Mesenchymal stem cell (in vitro differentiated cells and primary cell): ENCODE data around the gene SIRT6. TPM values are rescaled to one million over a fixed set of nuclear protein-coding genes. Genes with fewer than 3 reads are reported as not detected.
"Not testable (repeated sequence)": the region's sequence is repeated elsewhere in the genome, so short reads cannot be mapped to it uniquely, and the experiment has no call there.

ENCODE experiments used
- DNase-seq: peaks from one replicate; pipeline ENCODE4 v3.0.0-alpha.2; 2013
- H2AFZ ChIP-seq: one replicate; pipeline ENCODE4 v1.6.1; 2013; ENCODE audit warnings: low read depth, mild to moderate bottlenecking, control low read depth, inconsistent platforms, low read length, moderate library complexity
- H2AK5ac ChIP-seq: 2 replicates; pipeline ENCODE4 v1.6.1; 2013; ENCODE audit warnings: low read length, moderate library complexity, mild to moderate bottlenecking, inconsistent platforms; ENCODE audit not compliant: severe bottlenecking
- H2BK120ac ChIP-seq: one replicate; pipeline ENCODE4 v1.6.1; 2013; ENCODE audit warnings: low read depth, mild to moderate bottlenecking, inconsistent platforms, low read length, moderate library complexity
- H2BK12ac ChIP-seq, 2 experiments: one replicate each; pipeline ENCODE4 v1.6.1; 2013; ENCODE audit warnings: inconsistent platforms in 2 of 2, low read length in 2 of 2, mild to moderate bottlenecking in 2 of 2, moderate library complexity in 2 of 2, control low read depth in 1 of 2
- H2BK15ac ChIP-seq: one replicate; pipeline ENCODE4 v1.6.1; 2013; ENCODE audit warnings: mild to moderate bottlenecking, low read depth, inconsistent platforms; ENCODE audit not compliant: poor library complexity, severe bottlenecking
- H2BK5ac ChIP-seq: 2 replicates; pipeline ENCODE4 v1.6.1; 2013; ENCODE audit warnings: low read depth, mild to moderate bottlenecking, low read length, control low read depth, inconsistent platforms; ENCODE audit not compliant: poor library complexity, severe bottlenecking
- H3K14ac ChIP-seq, 2 experiments: one replicate each; pipeline ENCODE4 v1.6.1; 2013; ENCODE audit warnings: inconsistent platforms in 2 of 2, low read length in 2 of 2, control low read depth in 1 of 2, mild to moderate bottlenecking in 1 of 2, moderate library complexity in 1 of 2
- H3K18ac ChIP-seq, 2 experiments: one replicate each; pipeline ENCODE4 v1.6.1; 2013; ENCODE audit warnings: inconsistent platforms in 2 of 2, low read length in 2 of 2, control low read depth in 1 of 2, low read depth in 1 of 2, mild to moderate bottlenecking in 1 of 2
- H3K23ac ChIP-seq, 2 experiments: one replicate each; pipeline ENCODE4 v1.6.1; 2013; ENCODE audit warnings: inconsistent platforms in 2 of 2, low read length in 2 of 2, mild to moderate bottlenecking in 2 of 2, moderate library complexity in 2 of 2, control low read depth in 1 of 2
- H3K27ac ChIP-seq: 2 replicates; pipeline ENCODE4 v1.5.1; 2013; ENCODE audit warnings: mild to moderate bottlenecking, moderate library complexity, low read length, control low read depth, inconsistent platforms; ENCODE audit not compliant: poor library complexity, severe bottlenecking
- H3K27me3 ChIP-seq, 2 experiments: 2 replicates each; pipeline versions ENCODE4 v1.6.1 to v1.7.0; 2013; ENCODE audit warnings: low read length in 2 of 2, mild to moderate bottlenecking in 2 of 2, moderate library complexity in 2 of 2, control low read depth in 1 of 2, inconsistent platforms in 1 of 2; ENCODE audit not compliant: control insufficient read depth in 1 of 2, insufficient read depth in 1 of 2
- H3K36me3 ChIP-seq, 2 experiments: 2 replicates each; pipeline versions ENCODE4 v1.6.1 to v1.7.0; 2013; ENCODE audit warnings: low read length in 2 of 2, control low read depth in 1 of 2, inconsistent platforms in 1 of 2, low read depth in 1 of 2, mild to moderate bottlenecking in 1 of 2; ENCODE audit not compliant: insufficient read depth in 2 of 2, control insufficient read depth in 1 of 2
- H3K4ac ChIP-seq, 2 experiments: one replicate each; pipeline ENCODE4 v1.6.1; 2013; ENCODE audit warnings: inconsistent platforms in 2 of 2, low read length in 2 of 2, mild to moderate bottlenecking in 2 of 2, moderate library complexity in 2 of 2, control low read depth in 1 of 2, low read depth in 1 of 2
- H3K4me1 ChIP-seq: 2 replicates; pipeline ENCODE4 v1.6.1; 2013; ENCODE audit warnings: low read depth, low read length, control low read depth; ENCODE audit not compliant: control insufficient read depth, insufficient read depth
- H3K4me2 ChIP-seq: 2 replicates; pipeline ENCODE4 v1.6.1; 2013; ENCODE audit warnings: low read length, mild to moderate bottlenecking, inconsistent platforms; ENCODE audit not compliant: poor library complexity, severe bottlenecking
- H3K4me3 ChIP-seq, 2 experiments: 2 replicates each; pipeline versions ENCODE4 v1.5.1 to v1.7.0; 2013; ENCODE audit warnings: low read length in 2 of 2, mild to moderate bottlenecking in 2 of 2, control low read depth in 1 of 2, low read depth in 1 of 2; ENCODE audit not compliant: insufficient read depth in 1 of 2
- H3K79me1 ChIP-seq: replicated peaks from 2 replicates; pipeline ENCODE4 v1.6.1; 2013; ENCODE audit warnings: mild to moderate bottlenecking, control low read depth, low read length, inconsistent platforms; ENCODE audit not compliant: poor library complexity, severe bottlenecking
- H3K9ac ChIP-seq: 2 replicates; pipeline ENCODE4 v1.7.0; 2013; ENCODE audit warnings: mild to moderate bottlenecking, low read length, moderate library complexity
- H3K9me3 ChIP-seq: 2 replicates; pipeline ENCODE4 v1.7.0; 2013; ENCODE audit warnings: mild to moderate bottlenecking, low read length; ENCODE audit not compliant: control insufficient read depth
- H4K8ac ChIP-seq: one replicate; pipeline ENCODE4 v1.6.1; 2013; ENCODE audit warnings: inconsistent platforms, mild to moderate bottlenecking, low read length, moderate library complexity
- H4K91ac ChIP-seq: one replicate; pipeline ENCODE4 v1.6.1; 2013; ENCODE audit warnings: mild to moderate bottlenecking, low read length, inconsistent platforms
- WGBS: methylation state at CpG from one replicate; pipeline ENCODE4 v1.1.7; 2013; ENCODE audit warnings: mixed read lengths; 5-methylcytosine and 5-hydroxymethylcytosine counted together
- polyA plus RNA-seq, 2 experiments: library from polyadenylated mRNA; stranded (reverse); fragments of 200-250 nt; gene quantifications; one replicate each; pipeline ENCODE4 v1.2.3, GENCODE V29; 2013

Gene SIRT6
- polyA plus RNA-seq (2013, experiment 1 of 2) = 16.5 TPM
- polyA plus RNA-seq (2013, experiment 2 of 2) = 16.2 TPM

- Histone ChIP-seq H3K9me3 (no peaks in the 10 kb centered on the region), H3K14ac (peak within 1 kb of the TSS in 1 of 2 experiments; percentile 14), H2BK15ac (peak within 1 kb of the TSS; percentile 44), H2BK120ac (peak within 1 kb of the TSS; percentile 39), H3K79me1 (peaks cover 23% of the 10 kb centered on the region), H3K27ac (peak within 1 kb of the TSS; percentile 19), H2AFZ (peak within 1 kb of the TSS; percentile 33), H3K36me3 (peaks cover 28 to 30% of the 10 kb centered on the region in 2 experiments), H2AK5ac (no peak within 1 kb of the TSS), H3K23ac (no peak within 1 kb of the TSS), H3K4me1 (peaks cover 21% of the 10 kb centered on the region), H3K4me3 (peak within 1 kb of the TSS; percentile 78 to 100), H3K4me2 (peak within 1 kb of the TSS; percentile 90), H3K27me3 (no peaks in the 10 kb centered on the region), H3K9ac (peak within 1 kb of the TSS; percentile 97), H3K4ac (peak within 1 kb of the TSS; percentile 66 to 93), H2BK12ac (peak within 1 kb of the TSS in 1 of 2 experiments; percentile 61), H3K18ac (peak within 1 kb of the TSS; percentile 67 to 89), H4K8ac (peak within 1 kb of the TSS; percentile 93), H2BK5ac (no peak within 1 kb of the TSS), H4K91ac (peak within 1 kb of the TSS; percentile 93)
- WGBS = under 1% methylated on average over 58 of the region's 58 CpGs
- DNase-seq = peak; percentile 96
Observed at GRCh38 chr19:4182084-4182810, at the start of gene SIRT6, which contains the start of gene ANKRD24. Gene SIRT6, minus strand, starts transcription at chr19:4182563. Its CDS starts 24 bp downstream, at chr19:4182539. Gene ANKRD24, plus strand, starts transcription at chr19:4182689. Its CDS starts 3,737 bp downstream, at chr19:4186426.

- not testable (repeated sequence) for H3K23ac ChIP-seq, H2BK5ac ChIP-seq, H3K4me3 ChIP-seq, H3K14ac ChIP-seq, H4K91ac ChIP-seq, H2BK12ac ChIP-seq, H3K9ac ChIP-seq, H2BK15ac ChIP-seq, H3K4ac ChIP-seq, H4K8ac ChIP-seq, H3K27ac ChIP-seq, H3K79me1 ChIP-seq, H2BK120ac ChIP-seq, H2AK5ac ChIP-seq, H2AFZ ChIP-seq, H3K9me3 ChIP-seq, H3K4me2 ChIP-seq, DNase-seq, H3K18ac ChIP-seq
- Histone ChIP-seq H3K36me3 (peaks cover 0 to 10% of the 10 kb centered on the region in 2 experiments), H3K4me1 (peaks cover 13% of the 10 kb centered on the region), H3K27me3 (peaks cover 0 to 53% of the 10 kb centered on the region in 2 experiments)
- 85% methylated on average over 5 of the region's 5 CpGs for WGBS
Observed at GRCh38 chr19:4232139-4232538, 49.8 kb upstream of the SIRT6 start.

GRCh38 chr19:4231521-4231920 lies 49.2 kb upstream of the SIRT6 start:
- H3K79me1 ChIP-seq, H3K9me3 ChIP-seq, H3K14ac ChIP-seq, H3K23ac ChIP-seq, H2AK5ac ChIP-seq, H3K9ac ChIP-seq, H3K4me2 ChIP-seq, DNase-seq, H2BK12ac ChIP-seq, H3K4me3 ChIP-seq, H3K36me3 ChIP-seq, H4K91ac ChIP-seq, H3K4ac ChIP-seq, H4K8ac ChIP-seq, H2AFZ ChIP-seq, H2BK5ac ChIP-seq, H2BK15ac ChIP-seq, H3K27ac ChIP-seq, H2BK120ac ChIP-seq, H3K18ac ChIP-seq: not testable (repeated sequence)
- Histone ChIP-seq H3K4me1 (peaks cover 13% of the 10 kb centered on the region), H3K27me3 (peaks cover 0 to 49% of the 10 kb centered on the region in 2 experiments)
- WGBS = 94% methylated on average over 5 of the region's 6 CpGs

- H3K27me3 ChIP-seq = peaks cover 0 to 51% of the 10 kb centered on the region in 2 experiments
- not testable (repeated sequence) for DNase-seq, H3K4me2 ChIP-seq, H3K27ac ChIP-seq, H2AFZ ChIP-seq, H2BK5ac ChIP-seq, H3K4ac ChIP-seq, H3K14ac ChIP-seq, H3K79me1 ChIP-seq, H2BK15ac ChIP-seq, H3K18ac ChIP-seq, H4K8ac ChIP-seq, H3K9me3 ChIP-seq, H3K36me3 ChIP-seq, H3K23ac ChIP-seq, H4K91ac ChIP-seq, H3K9ac ChIP-seq, H2BK120ac ChIP-seq, H3K4me3 ChIP-seq, H2BK12ac ChIP-seq
- 95% methylated on average over 5 of the region's 6 CpGs for WGBS
- H2AK5ac ChIP-seq = peak overlapping the region; percentile 67
- H3K4me1 ChIP-seq = peaks cover 13% of the 10 kb centered on the region
Observed at GRCh38 chr19:4230237-4230636, 47.9 kb upstream of the SIRT6 start.
